Measurements from ENCODE around the gene TTLL7. TPM values are rescaled to one million over a fixed set of nuclear protein-coding genes. Genes with fewer than 3 reads are reported as not detected.

Gene TTLL7
- polyA plus RNA-seq, 1 donor from 2014 or later: 88.1 TPM

DNA sequence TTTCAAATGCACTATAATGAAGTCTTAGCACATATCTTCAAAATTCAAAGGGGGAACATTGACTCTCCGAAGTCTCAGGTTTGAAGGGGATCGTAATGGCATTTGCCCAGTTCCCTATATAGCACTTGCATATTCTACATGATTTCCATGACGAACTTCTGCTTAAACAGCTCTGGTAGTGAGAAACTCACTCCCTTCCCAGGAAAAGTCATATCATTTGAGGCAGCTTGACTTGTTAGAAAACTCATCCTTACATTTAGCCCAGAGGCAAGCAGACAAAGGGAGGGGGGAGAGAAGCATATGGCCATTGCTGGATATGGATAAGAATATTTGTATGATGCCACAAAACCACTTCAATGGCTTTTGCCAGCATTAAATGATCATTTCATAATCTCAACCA, 27.0 kb upstream of the TTLL7 start:
- Histone ChIP-seq H3K4me2 (ENCODE audit: low read length) (no peak overlapping the region), H2AFZ (ENCODE audit: low read depth, low read length) (no peak overlapping the region), H3K27me3 (ENCODE audit: insufficient read depth, low read depth, low read length) (no peaks in the 10 kb centered on the region), H3K4me3 (ENCODE audit: low read length) (no peak overlapping the region), H3K79me2 (replicated peaks; ENCODE audit: insufficient read depth, low read length) (no peaks in the 10 kb centered on the region), H3K9ac (ENCODE audit: low read length) (no peak overlapping the region), H3K9me2 (ENCODE audit: insufficient read depth, low read length) (no peaks in the 10 kb centered on the region), H4K20me1 (ENCODE audit: insufficient read depth) (no peaks in the 10 kb centered on the region), H3K36me3 (ENCODE audit: insufficient read depth, low read length) (no peaks in the 10 kb centered on the region), H3K27ac (ENCODE audit: low read length) (no peak overlapping the region), H3F3A (ENCODE audit: insufficient read depth, low read length, poor library complexity, severe bottlenecking) (no peaks in the 10 kb centered on the region), H3K9me3 (ENCODE audit: low read length) (no peaks in the 10 kb centered on the region)
- TF ChIP-seq, protein P1, sequence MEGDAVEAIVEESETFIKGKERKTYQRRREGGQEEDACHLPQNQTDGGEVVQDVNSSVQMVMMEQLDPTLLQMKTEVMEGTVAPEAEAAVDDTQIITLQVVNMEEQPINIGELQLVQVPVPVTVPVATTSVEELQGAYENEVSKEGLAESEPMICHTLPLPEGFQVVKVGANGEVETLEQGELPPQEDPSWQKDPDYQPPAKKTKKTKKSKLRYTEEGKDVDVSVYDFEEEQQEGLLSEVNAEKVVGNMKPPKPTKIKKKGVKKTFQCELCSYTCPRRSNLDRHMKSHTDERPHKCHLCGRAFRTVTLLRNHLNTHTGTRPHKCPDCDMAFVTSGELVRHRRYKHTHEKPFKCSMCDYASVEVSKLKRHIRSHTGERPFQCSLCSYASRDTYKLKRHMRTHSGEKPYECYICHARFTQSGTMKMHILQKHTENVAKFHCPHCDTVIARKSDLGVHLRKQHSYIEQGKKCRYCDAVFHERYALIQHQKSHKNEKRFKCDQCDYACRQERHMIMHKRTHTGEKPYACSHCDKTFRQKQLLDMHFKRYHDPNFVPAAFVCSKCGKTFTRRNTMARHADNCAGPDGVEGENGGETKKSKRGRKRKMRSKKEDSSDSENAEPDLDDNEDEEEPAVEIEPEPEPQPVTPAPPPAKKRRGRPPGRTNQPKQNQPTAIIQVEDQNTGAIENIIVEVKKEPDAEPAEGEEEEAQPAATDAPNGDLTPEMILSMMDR (IDR thresholded peaks at IDR 0.05; ENCODE audit: poor library complexity, severe bottlenecking): no peak
- TF ChIP-seq SMC3 (conservative IDR thresholded peaks at IDR 0.05; ENCODE audit: poor library complexity): no peak
- no peak for TF ChIP-seq MXI1 (conservative IDR thresholded peaks at IDR 0.05; ENCODE audit: poor library complexity, severe bottlenecking)
- TF ChIP-seq POLR2AphosphoS5 (IDR thresholded peaks at IDR 0.05): no peak
- TF ChIP-seq TAF1 (IDR thresholded peaks at IDR 0.05; ENCODE audit: low read depth): no peak
- no peak for TF ChIP-seq EP300 (conservative IDR thresholded peaks at IDR 0.05; ENCODE audit: poor library complexity, severe bottlenecking)
- no peak for TF ChIP-seq RAD21 (conservative IDR thresholded peaks at IDR 0.05)
- TF ChIP-seq EZH2 (IDR thresholded peaks at IDR 0.05; ENCODE audit: borderline replicate concordance, insufficient read depth, low read length, poor library complexity, severe bottlenecking): no peak
- no peak for TF ChIP-seq REST (IDR thresholded peaks at IDR 0.05; ENCODE audit: borderline replicate concordance)

DNA sequence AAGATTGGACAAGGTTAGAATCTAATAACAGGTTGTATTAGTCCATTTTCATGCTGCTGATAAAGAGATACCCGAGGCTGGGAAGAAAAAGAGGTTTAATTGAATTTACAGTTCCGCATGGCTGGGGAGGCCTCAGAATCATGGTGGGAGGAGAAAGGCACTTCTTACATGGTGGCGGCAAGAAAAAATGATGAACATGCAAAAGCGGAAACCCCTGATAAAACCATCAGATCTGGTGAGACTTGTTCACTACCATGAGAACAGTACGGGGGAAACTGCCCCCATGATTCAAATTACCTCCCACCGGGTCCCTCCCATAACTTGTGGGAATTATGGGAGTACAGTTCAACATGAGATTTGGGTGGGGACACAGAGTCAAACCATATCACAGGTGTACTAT, 22.9 kb upstream of the TTLL7 start:
- Histone ChIP-seq H3K9ac (ENCODE audit: low read length) (no peak overlapping the region), H2AFZ (ENCODE audit: low read depth, low read length) (no peak overlapping the region), H3K36me3 (ENCODE audit: insufficient read depth, low read length) (no peaks in the 10 kb centered on the region), H3K79me2 (replicated peaks; ENCODE audit: insufficient read depth, low read length) (no peaks in the 10 kb centered on the region), H3K27me3 (ENCODE audit: insufficient read depth, low read depth, low read length) (no peaks in the 10 kb centered on the region), H3K27ac (ENCODE audit: low read length) (no peak overlapping the region), H3K4me3 (ENCODE audit: low read length) (no peak overlapping the region), H3K9me3 (ENCODE audit: low read length) (no peaks in the 10 kb centered on the region), H3K4me2 (ENCODE audit: low read length) (no peak overlapping the region), H4K20me1 (ENCODE audit: insufficient read depth) (no peaks in the 10 kb centered on the region), H3F3A (ENCODE audit: insufficient read depth, low read length, poor library complexity, severe bottlenecking) (no peaks in the 10 kb centered on the region), H3K9me2 (ENCODE audit: insufficient read depth, low read length) (no peaks in the 10 kb centered on the region)
- TF ChIP-seq RAD21 (conservative IDR thresholded peaks at IDR 0.05) (no peak), SMC3 (conservative IDR thresholded peaks at IDR 0.05; ENCODE audit: poor library complexity) (no peak), MXI1 (conservative IDR thresholded peaks at IDR 0.05; ENCODE audit: poor library complexity, severe bottlenecking) (no peak), REST (IDR thresholded peaks at IDR 0.05; ENCODE audit: borderline replicate concordance) (no peak), EZH2 (IDR thresholded peaks at IDR 0.05; ENCODE audit: borderline replicate concordance, insufficient read depth, low read length, poor library complexity, severe bottlenecking) (no peak), EP300 (conservative IDR thresholded peaks at IDR 0.05; ENCODE audit: poor library complexity, severe bottlenecking) (no peak), TAF1 (IDR thresholded peaks at IDR 0.05; ENCODE audit: low read depth) (no peak), POLR2AphosphoS5 (IDR thresholded peaks at IDR 0.05) (no peak)
- TF ChIP-seq, protein P1 (IDR thresholded peaks at IDR 0.05; ENCODE audit: poor library complexity, severe bottlenecking): no peak
